Measurements from ENCODE around the gene RP9.
A peak's percentile ranks its signal among the peaks of the same experiment; 100 is the strongest.
"Not testable (repeated sequence)": the region's sequence is repeated elsewhere in the genome, so short reads cannot be mapped to it uniquely, and the experiment has no call there.

RP9 gene

GRCh38 chr7:33108554-33109004 lies 625 bp downstream of the RP9 start:
- DNase-seq: peak; percentile 52
- in situ Hi-C loops (cut with HindIII; ENCODE audit: low pct_ligation_motif_present, low pct_unique_long_range_greater_than_20kb, low sequenced_read_pairs): no loop called here

DNA sequence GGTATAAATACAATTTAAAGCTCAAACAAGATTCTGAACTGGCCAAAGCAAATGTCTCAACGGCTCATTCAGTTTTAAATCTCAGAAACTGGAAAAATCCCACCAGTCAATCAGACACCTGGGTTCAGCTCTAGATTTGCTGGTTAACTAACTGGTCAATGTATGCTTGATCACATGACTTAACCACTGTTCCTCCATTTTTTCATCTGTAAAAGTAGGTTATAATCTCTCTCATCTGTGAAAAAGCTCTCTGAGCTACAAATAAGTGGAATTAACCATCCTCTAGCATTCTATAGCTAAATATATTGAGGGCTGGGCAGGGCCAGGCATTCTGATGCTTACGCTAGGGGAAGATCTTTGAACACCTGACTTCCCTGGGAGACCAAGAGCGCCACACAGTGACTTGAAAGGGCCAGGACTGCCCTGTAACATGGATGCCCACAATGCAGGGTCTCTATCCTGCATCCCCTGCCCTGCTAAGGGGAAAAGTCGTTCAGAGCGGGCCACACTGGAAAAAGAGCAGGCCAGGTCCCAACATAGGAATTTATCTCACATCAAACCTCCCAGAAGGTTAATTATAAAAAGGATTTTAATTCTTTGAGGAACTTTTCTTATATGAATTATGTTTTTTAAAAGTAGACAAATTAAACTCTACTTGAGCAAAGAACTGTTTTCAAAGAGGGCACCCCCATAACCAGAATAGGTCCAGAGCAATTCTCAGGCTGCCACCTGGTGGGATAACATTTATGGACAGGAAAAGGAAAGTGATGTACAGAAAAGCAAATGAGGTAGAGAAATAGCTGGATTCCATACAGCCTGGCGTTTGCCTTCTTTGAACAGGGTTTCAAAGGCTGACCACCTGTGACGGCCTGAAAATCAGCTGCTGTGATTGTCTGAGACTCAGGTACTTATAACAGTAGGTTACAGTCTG lies 1.8 kb downstream of the RP9 start:
- peak; percentile 65 for DNase-seq
- in situ Hi-C loops (cut with HindIII; ENCODE audit: low pct_ligation_motif_present, low pct_unique_long_range_greater_than_20kb, low sequenced_read_pairs): no loop called here

DNA sequence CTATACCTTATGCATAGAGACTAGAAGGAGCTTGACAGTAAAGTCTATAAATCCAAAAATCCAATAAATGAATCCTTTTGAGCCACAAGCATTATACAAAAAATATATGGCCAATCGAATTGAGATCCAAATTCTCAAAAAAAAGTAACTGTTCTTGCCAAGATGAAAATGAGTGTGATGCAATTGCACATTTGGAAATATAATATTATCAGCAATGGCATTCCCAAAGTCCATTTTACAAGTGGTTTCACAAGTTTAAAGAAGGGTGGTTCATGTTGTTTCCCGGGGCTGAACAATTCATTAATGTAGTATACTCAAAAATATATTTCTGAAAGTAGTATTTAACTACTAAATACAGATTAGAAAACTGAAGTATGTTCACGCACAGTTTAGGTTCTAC lies 7.3 kb downstream of the RP9 start:
- no peak for DNase-seq
- in situ Hi-C loops (cut with HindIII; ENCODE audit: low pct_ligation_motif_present, low pct_unique_long_range_greater_than_20kb, low sequenced_read_pairs): no loop called here

DNA sequence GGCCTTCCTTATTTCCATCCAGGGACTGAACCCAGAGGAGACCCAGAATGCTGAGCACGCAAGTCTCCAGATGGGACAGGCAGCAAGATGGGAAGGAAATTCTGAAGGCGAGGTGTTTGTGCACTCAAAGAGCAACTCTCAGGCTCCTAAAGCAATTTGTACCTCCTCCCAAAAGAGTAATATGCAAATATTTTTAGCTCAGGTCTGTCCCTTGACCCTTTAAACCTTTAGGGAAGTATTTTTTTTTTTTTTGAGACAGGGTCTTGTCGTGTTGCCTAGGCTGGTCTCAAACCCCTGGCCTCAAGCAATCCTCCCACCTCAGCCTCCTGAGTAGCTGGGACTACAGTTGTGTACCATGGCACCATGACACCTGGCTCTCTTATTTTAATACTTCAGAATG lies 8.4 kb downstream of the RP9 start:
- in situ Hi-C loops (cut with HindIII; ENCODE audit: low pct_ligation_motif_present, low pct_unique_long_range_greater_than_20kb, low sequenced_read_pairs): no loop called here
- DNase-seq: no peak

DNA sequence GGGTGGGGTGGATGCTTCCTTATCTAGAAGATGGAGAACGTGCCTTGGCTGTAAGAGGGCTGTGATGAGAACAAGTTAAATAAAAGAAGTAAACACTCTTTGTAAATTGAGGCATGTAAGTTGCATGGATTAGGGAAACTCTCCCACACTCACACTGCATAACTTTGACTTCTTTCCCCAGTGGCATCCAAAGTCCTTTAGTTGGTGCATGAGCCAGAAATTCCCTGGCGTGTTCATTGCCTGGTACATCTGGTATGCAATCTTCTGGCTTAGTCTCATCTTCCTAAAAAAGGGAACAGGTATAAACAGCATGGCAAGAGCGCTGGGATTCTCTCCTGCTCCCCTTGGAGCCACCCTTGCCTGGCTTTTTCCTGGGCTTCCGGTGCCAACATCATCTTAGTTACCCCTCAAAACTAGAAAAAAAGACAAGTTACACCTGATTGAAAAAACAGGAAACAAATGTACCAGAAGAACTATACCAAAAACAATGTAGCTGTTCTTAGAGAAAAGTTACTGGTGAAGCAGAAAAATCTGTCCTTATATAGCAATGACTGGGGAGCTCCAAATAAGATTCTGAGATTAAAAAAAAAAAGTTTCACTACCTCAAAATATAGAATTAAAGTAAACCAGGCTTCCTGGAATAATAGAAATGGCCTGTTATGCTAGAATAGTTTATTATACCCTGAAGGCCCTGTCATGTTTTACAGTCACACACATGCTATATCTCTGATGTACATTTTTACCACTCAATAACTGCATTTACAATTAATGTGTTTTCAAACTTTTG lies 9.9 kb downstream of the RP9 start:
- in situ Hi-C loops (cut with HindIII; ENCODE audit: low pct_ligation_motif_present, low pct_unique_long_range_greater_than_20kb, low sequenced_read_pairs): no loop called here
- DNase-seq: no peak

- DNase-seq; in situ Hi-C loops (cut with HindIII; ENCODE audit: low pct_ligation_motif_present, low pct_unique_long_range_greater_than_20kb, low sequenced_read_pairs): not testable (repeated sequence)
Observed at GRCh38 chr7:33094745-33095275, 14.4 kb downstream of the RP9 start.

GRCh38 chr7:33093266-33093665 lies 15.9 kb downstream of the RP9 start:
- in situ Hi-C loops (cut with HindIII; ENCODE audit: low pct_ligation_motif_present, low pct_unique_long_range_greater_than_20kb, low sequenced_read_pairs): no loop called here
- no peak for DNase-seq

- DNase-seq: no peak
- in situ Hi-C loops (cut with HindIII; ENCODE audit: low pct_ligation_motif_present, low pct_unique_long_range_greater_than_20kb, low sequenced_read_pairs): no loop called here
Observed at GRCh38 chr7:33091641-33092191, 17.5 kb downstream of the RP9 start.

GRCh38 chr7:33091111-33091531 lies 18.1 kb downstream of the RP9 start:
- DNase-seq: no peak
- in situ Hi-C loops (cut with HindIII; ENCODE audit: low pct_ligation_motif_present, low pct_unique_long_range_greater_than_20kb, low sequenced_read_pairs): no loop called here

DNA sequence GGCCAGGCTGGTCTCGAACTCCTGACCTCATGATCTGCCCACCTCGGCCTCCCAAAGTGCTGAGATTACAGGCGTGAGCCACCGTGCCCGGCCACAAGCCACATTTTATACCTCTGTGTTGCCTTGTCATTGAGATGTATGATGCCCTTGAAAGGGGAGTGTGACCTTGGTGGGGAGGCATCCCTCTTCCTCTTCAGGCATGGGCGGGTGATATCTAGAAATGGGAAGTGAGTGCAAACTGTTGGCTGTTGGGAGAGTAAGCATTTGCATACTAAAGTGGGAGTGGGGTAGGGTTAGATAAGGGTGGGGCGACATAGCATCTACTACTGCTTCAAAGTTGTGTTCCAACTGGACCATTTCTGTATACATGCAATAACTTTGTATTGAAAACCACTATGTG lies 20.1 kb downstream of the RP9 start:
- in situ Hi-C loops (cut with HindIII; ENCODE audit: low pct_ligation_motif_present, low pct_unique_long_range_greater_than_20kb, low sequenced_read_pairs): no loop called here
- no peak for DNase-seq

GRCh38 chr7:33087858-33088257 lies 21.3 kb downstream of the RP9 start:
- DNase-seq: no peak
- in situ Hi-C loops (cut with HindIII; ENCODE audit: low pct_ligation_motif_present, low pct_unique_long_range_greater_than_20kb, low sequenced_read_pairs): no loop called here

GRCh38 chr7:33087356-33087755 lies 21.8 kb downstream of the RP9 start:
- no peak for DNase-seq
- in situ Hi-C loops (cut with HindIII; ENCODE audit: low pct_ligation_motif_present, low pct_unique_long_range_greater_than_20kb, low sequenced_read_pairs): no loop called here

DNA sequence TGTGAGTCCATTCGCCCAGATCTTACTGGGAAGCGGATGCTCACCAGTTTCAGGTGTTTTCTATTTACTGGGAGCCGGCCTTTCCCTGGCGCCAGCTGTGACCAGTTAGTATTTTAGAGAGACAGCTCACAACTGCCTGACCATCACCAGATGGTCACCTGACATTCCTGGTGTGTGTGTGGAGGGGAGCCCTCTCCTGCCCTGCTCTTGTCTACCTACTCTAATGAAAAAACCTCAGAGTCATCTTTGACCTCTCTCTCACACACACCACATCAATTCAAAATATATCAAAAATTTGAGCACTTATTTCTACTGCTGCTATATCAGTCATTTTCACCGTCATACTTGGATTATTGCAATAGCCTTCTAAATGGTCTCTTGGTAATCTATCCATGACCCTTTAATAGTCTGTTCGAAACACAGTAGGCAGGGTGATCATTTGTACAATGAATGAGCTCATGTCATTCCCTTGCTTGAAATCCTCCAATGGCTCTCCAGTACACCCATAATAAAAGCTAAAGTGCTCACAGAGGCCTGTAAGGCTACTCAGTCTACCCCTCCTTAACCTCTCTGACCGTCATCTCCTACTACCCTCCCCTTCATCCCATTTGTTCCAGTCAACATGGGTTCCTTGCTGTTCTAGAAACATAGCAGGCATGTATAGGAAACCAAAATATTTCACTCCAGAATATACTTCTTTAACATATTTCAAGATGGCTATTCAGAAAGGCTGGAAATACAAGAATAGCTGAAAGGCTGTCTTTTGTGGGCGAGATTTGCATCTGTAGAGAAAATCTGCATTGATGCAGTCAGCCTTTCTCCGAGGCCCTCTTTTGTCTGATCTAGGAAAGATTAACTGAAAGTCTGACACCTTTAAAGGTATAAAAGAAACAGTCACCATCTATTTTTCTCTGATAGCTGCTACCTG lies 29.2 kb downstream of the RP9 start:
- in situ Hi-C loops (cut with HindIII; ENCODE audit: low pct_ligation_motif_present, low pct_unique_long_range_greater_than_20kb, low sequenced_read_pairs): no loop called here
- DNase-seq: no peak

GRCh38 chr7:33079096-33079495 lies 30.1 kb downstream of the RP9 start:
- DNase-seq: no peak
- in situ Hi-C loops (cut with HindIII; ENCODE audit: low pct_ligation_motif_present, low pct_unique_long_range_greater_than_20kb, low sequenced_read_pairs): no loop called here

GRCh38 chr7:33076737-33077136 lies 32.5 kb downstream of the RP9 start:
- in situ Hi-C loops (cut with HindIII; ENCODE audit: low pct_ligation_motif_present, low pct_unique_long_range_greater_than_20kb, low sequenced_read_pairs): no loop called here
- DNase-seq: peak; percentile 39

DNA sequence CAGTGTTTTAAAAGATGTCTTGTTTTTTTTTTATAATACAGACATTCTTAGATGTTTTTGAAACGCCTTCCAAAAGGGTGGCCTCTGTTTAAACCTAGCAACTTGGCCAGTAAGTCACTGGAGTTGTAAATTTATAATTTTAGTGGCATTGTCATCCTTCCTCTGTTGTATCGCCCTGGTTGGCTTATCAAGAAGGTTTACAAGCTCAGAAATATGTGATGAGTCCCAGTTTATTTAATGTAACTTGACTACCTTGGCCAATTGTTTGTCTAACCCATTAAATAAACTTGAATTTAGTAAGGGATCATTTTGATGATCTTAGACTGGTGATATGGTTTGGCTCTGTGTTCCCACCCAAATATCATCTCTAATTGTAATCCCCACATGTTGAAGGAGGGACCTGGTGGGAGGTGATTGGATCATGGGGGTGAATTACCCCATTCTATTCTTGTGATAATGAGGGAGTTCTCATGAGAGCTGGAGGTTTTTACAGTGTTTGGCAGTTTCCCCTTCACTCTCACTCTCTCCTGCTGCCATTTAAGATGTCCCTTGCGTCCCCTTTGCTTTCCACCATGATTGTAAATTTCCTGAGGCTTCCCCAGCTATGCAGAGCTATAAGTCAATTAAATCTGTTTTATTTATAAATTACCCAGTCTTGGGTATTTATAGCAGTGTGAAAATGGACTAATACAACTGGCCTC lies 33.2 kb downstream of the RP9 start:
- in situ Hi-C loops (cut with HindIII; ENCODE audit: low pct_ligation_motif_present, low pct_unique_long_range_greater_than_20kb, low sequenced_read_pairs): no loop called here
- DNase-seq: no peak

GRCh38 chr7:33073243-33073642 lies 36.0 kb downstream of the RP9 start:
- in situ Hi-C loops (cut with HindIII; ENCODE audit: low pct_ligation_motif_present, low pct_unique_long_range_greater_than_20kb, low sequenced_read_pairs): no loop called here
- no peak for DNase-seq

DNA sequence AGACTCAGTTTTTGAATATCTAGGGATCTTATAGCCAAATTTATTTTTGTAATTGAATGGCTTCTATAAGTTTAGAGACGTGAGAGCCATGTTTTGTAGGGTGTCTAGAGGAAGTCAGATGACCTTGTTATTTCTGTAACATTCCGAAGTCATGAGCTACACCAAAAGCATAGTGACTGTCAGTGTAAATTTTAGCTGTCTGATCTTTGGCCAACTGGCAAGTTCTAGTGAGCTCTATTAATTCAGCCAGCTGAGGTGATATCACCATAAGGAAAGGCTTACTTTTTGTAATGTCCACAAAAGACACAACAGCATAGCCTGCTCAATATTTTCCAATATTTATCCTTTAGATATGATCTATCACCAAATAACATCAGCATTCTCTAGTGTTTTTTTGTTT lies 36.7 kb downstream of the RP9 start:
- DNase-seq: peak; percentile 15

More for the DNA sequence above, 36.7 kb downstream of the RP9 start:
- in situ Hi-C loops (cut with HindIII; ENCODE audit: low pct_ligation_motif_present, low pct_unique_long_range_greater_than_20kb, low sequenced_read_pairs): no loop called here
